GM06990 (cell line): Measurements from ENCODE around the gene MRPL49.

Experiments used
- DNase-seq: peaks from one replicate; pipeline ENCODE4 v3.0.0-alpha.2; 2011; ENCODE audit not compliant: insufficient read length; ENCODE audit errors: extremely low read depth
- H3K27me3 ChIP-seq: replicated peaks from 2 replicates; pipeline ENCODE4 v1.6.0; 2011; ENCODE audit warnings: low read length; ENCODE audit not compliant: control insufficient read depth, insufficient read depth
- H3K36me3 ChIP-seq: 2 replicates; pipeline ENCODE4 v1.5.1; 2011; ENCODE audit warnings: low read length; ENCODE audit not compliant: control insufficient read depth, insufficient read depth
- H3K4me3 ChIP-seq: replicated peaks from 2 replicates; pipeline ENCODE4 v1.5.1; 2011; ENCODE audit warnings: low read depth, mild to moderate bottlenecking, control low read depth, low read length
- TF ChIP-seq, protein P1 (sequence below): IDR thresholded peaks from 2 replicates; pipeline ENCODE4 v1.5.1; 2011; ENCODE audit warnings: low read length, control low read depth, mild to moderate bottlenecking, inconsistent platforms; ENCODE audit not compliant: insufficient read depth, poor library complexity, severe bottlenecking

MRPL49 gene

GRCh38 chr11:65083134-65083833 lies 38.8 kb upstream of the MRPL49 start:
- TF ChIP-seq, protein P1, sequence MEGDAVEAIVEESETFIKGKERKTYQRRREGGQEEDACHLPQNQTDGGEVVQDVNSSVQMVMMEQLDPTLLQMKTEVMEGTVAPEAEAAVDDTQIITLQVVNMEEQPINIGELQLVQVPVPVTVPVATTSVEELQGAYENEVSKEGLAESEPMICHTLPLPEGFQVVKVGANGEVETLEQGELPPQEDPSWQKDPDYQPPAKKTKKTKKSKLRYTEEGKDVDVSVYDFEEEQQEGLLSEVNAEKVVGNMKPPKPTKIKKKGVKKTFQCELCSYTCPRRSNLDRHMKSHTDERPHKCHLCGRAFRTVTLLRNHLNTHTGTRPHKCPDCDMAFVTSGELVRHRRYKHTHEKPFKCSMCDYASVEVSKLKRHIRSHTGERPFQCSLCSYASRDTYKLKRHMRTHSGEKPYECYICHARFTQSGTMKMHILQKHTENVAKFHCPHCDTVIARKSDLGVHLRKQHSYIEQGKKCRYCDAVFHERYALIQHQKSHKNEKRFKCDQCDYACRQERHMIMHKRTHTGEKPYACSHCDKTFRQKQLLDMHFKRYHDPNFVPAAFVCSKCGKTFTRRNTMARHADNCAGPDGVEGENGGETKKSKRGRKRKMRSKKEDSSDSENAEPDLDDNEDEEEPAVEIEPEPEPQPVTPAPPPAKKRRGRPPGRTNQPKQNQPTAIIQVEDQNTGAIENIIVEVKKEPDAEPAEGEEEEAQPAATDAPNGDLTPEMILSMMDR: no peak
- peaks cover 25% of the 10 kb centered on the region for H3K36me3 ChIP-seq
- DNase-seq: no peak
- H3K27me3 ChIP-seq: no peaks in the 10 kb centered on the region
- H3K4me3 ChIP-seq: peak overlapping the region; percentile 73

DNA sequence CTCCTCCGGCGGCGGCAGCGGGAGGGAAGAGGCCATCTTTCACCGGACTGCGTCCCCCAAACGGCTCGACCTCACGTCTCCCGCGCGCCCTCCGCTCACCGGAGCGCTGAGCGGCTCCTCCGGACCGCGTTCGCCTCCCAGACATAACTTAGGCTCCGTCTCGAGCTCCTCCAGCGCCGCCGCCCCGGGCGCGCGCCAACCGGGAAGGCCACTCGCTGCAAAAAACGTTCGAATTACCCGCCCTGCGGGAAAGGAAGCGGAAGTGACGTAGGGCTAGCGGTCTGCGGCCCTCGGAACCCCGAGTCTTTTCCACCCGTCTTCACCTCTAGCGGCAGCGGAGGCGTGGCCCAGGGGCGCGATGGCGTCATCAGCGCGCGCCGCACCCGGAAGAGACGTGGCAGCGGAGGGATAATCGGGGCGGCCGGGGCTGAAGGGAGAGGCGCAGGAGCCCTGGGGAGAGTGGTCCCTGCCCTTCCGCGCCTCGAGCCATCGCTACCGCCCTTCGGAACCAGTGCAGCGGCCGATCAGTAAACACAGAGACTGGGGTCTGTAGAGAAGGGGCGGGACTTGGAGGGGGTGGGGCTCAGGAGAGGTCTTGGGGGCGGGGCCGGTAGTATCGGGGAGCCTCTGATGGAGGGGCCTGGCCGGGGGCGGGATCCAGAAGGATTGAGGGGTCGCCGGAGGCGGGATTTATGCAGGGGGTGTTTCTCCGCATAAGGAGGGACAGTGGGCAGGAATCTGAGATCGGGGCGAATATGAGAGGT lies 38.1 kb upstream of the MRPL49 start, which contains the start of the genes CDCA5 and ZFPL1:
Gene CDCA5 (minus strand): TSS at position 207 of the 764 bp plus-strand sequence. CDS start 62 bp downstream, at position 145.
Gene ZFPL1 (plus strand): TSS at position 389 of the 764 bp plus-strand sequence. CDS start 477 bp downstream, outside the sequence.
- H3K36me3 ChIP-seq: peaks cover 24% of the 10 kb centered on the region
- DNase-seq: peak; percentile 97

DNA sequence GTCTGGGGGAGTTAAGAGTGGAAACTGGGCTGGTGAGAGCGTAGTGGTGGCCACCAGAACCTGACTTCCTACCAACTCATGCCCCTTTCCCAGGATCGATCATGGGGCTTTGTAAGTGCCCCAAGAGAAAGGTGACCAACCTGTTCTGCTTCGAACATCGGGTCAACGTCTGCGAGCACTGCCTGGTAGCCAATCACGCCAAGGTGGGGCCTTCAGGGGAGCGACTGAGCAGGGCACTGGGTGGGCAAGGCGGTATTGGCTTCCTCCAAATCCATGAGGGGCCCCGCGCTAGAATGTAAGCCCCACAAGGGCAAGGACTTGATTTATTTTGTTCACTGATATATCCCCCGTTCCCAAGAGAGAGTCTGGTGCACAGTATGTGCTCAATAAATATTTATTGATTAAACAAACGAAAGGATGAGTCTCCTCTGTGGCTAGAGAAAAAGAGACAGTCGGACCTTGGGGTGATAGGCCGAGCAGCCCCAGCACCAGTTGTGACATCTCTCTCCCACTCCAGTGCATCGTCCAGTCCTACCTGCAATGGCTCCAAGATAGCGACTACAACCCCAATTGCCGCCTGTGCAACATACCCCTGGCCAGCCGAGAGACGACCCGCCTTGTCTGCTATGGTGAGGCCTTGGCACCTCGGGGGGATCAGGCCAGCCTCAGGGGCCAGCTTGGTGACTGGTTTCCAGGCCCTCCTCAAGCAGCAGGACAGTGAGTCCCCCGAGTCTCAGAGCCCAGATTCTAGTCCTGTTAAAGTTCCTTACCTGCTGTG lies 37.3 kb upstream of the MRPL49 start:
- peaks cover 29% of the 10 kb centered on the region for H3K36me3 ChIP-seq
- no peaks in the 10 kb centered on the region for H3K27me3 ChIP-seq
- H3K4me3 ChIP-seq: peak overlapping the region; percentile 73
- TF ChIP-seq, protein P1: no peak
- DNase-seq: no peak

More for the DNA sequence above, 38.1 kb upstream of the MRPL49 start, which contains the start of the genes CDCA5 and ZFPL1:
- no peaks in the 10 kb centered on the region for H3K27me3 ChIP-seq
- peak within 1 kb of the TSS; percentile 73 for H3K4me3 ChIP-seq
- TF ChIP-seq, protein P1: no peak

- Histone ChIP-seq H3K36me3 (peaks cover 26% of the 10 kb centered on the region), H3K4me3 (no peak overlapping the region), H3K27me3 (no peaks in the 10 kb centered on the region)
- DNase-seq: no peak
- TF ChIP-seq, protein P1: no peak
These were observed 36.7 kb upstream of the MRPL49 start for GRCh38 chr11:65085446-65085845.

GRCh38 chr11:65086809-65087208 lies 35.3 kb upstream of the MRPL49 start:
- H3K4me3 ChIP-seq: no peak overlapping the region
- no peaks in the 10 kb centered on the region for H3K27me3 ChIP-seq
- peaks cover 26% of the 10 kb centered on the region for H3K36me3 ChIP-seq
- DNase-seq: no peak
- TF ChIP-seq, protein P1: no peak
